Activated naive CD8-positive, alpha-beta T cell treated with anti-CD3 and anti-CD28 coated beads, Interleukin-2, amount 10 ng/mL, durations not matched to agents 7 days and 5 days (primary cell): ENCODE data around the gene FBN1. TPM values are rescaled to one million over a fixed set of nuclear protein-coding genes. Genes with fewer than 3 reads are reported as not detected.

ENCODE experiments used
- ATAC-seq: fragments of 150-1000 bp; cut with Tn5 transposase; one replicate; pipeline ENCODE4 v1.10.0; 2021; ENCODE audit warnings: low read depth, moderate library complexity
- POLR2A ChIA-PET: fragments of 350-600 bp; sonication (Branson Sonifier 250); formaldehyde crosslinking; loops from one replicate; lab custom pipeline; 2021; ENCODE audit warnings: antibody characterized with exemption; lab: Charles Lee
- DNase-seq: peaks from one replicate; pipeline ENCODE4 v3.0.0; 2021
- H3K27ac Mint-ChIP-seq: one replicate; pipeline ENCODE4 v1.8.0; 2022; ENCODE audit warnings: mild to moderate bottlenecking, mixed read lengths
- H3K27me3 Mint-ChIP-seq: one replicate; pipeline ENCODE4 v1.8.0; 2022; ENCODE audit warnings: mild to moderate bottlenecking, moderate library complexity, mixed read lengths
- H3K36me3 Mint-ChIP-seq: one replicate; pipeline ENCODE4 v1.8.0; 2021; ENCODE audit warnings: mild to moderate bottlenecking, mixed read lengths
- H3K4me1 Mint-ChIP-seq: one replicate; pipeline ENCODE4 v1.8.0; 2021; ENCODE audit warnings: mixed read lengths
- H3K4me3 Mint-ChIP-seq: one replicate; pipeline ENCODE4 v1.8.0; 2022; ENCODE audit warnings: mild to moderate bottlenecking, moderate library complexity, mixed read lengths
- H3K9me3 Mint-ChIP-seq: one replicate; pipeline ENCODE4 v1.8.0; 2021; ENCODE audit warnings: mixed read lengths
- total RNA-seq, 2 experiments: library from RNA; stranded (reverse); gene quantifications; one replicate each; pipeline ENCODE4 v1.2.3, GENCODE V29; 2021

Gene FBN1
- total RNA-seq, 2 experiments from 2014 or later: 0.43 to 0.75 TPM

DNA sequence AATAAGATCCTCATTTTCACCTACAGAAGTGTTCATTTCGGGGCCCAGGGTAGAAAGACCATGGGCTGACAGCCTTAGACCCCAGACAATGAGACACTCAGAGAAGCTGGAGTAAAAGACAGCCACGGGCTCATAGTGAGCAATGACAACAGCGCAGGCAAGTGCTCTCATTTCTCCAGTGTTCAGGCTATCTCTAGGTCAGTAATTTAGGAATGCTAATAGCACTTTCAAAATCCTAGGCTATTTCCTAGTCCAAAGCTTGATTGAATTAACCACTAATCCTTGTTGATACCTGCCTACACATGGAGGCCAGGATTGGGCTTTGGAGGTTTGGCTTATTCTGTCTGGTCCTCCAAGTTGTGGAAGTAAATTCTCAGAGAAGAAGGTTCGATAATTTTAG, 44.4 kb downstream of the FBN1 start:
- Mint-ChIP-seq H3K27me3 (peaks cover 3% of the 10 kb centered on the region), H3K4me1 (no peaks in the 10 kb centered on the region), H3K9me3 (no peaks in the 10 kb centered on the region), H3K4me3 (no peak overlapping the region), H3K36me3 (no peaks in the 10 kb centered on the region), H3K27ac (no peak overlapping the region)
- POLR2A ChIA-PET: no interaction called here
- no peak for DNase-seq
- ATAC-seq: no peak

DNA sequence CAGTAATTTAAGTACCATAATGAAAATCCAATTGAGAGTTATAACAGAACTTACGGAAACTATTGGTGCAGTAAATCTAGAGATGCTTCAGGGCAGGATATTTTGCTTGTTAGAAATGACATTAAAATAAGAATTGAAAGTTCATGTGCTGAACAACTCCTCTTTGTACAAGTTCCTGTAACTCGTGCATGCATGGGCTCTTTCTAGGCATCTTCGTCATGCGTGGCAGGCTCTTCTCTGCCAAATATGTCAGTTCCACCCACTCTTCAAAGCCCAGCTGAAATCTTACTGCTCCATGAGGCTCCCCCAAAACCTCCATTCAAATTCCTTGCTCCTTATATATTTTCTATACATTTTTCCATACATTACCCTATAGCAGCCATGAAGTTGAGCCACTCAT, 48.7 kb downstream of the FBN1 start:
- no peaks in the 10 kb centered on the region for H3K9me3 Mint-ChIP-seq
- ATAC-seq (no peak), DNase-seq (no peak)
- H3K27ac Mint-ChIP-seq: no peak overlapping the region
- POLR2A ChIA-PET: no interaction called here
- H3K36me3 Mint-ChIP-seq: no peaks in the 10 kb centered on the region
- H3K27me3 Mint-ChIP-seq: peaks cover 3% of the 10 kb centered on the region
- no peaks in the 10 kb centered on the region for H3K4me1 Mint-ChIP-seq
- no peak overlapping the region for H3K4me3 Mint-ChIP-seq

DNA sequence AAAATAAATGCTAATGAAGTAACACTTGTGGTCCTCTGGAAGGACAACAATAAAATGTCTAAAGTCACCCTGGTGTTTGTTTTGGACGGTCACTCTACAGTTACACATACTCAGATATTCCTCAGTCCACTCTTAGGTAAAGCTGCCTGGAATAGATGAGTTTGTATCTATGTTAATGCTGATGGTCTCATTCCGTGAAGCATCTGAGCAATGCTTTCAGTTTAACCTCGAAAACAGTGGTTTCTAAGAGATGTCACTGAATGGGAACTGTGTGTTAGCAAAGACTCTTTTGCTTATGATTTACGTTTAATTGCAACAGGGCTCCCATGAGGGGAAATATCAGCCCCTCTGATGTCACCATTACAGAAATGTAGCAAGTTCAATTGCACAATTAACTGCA, 49.1 kb downstream of the FBN1 start:
- no peak for DNase-seq
- Mint-ChIP-seq H3K4me1 (no peaks in the 10 kb centered on the region), H3K36me3 (no peaks in the 10 kb centered on the region), H3K27ac (no peak overlapping the region), H3K9me3 (no peaks in the 10 kb centered on the region), H3K27me3 (peaks cover 3% of the 10 kb centered on the region), H3K4me3 (no peak overlapping the region)
- no peak for ATAC-seq
- POLR2A ChIA-PET: no interaction called here

DNA sequence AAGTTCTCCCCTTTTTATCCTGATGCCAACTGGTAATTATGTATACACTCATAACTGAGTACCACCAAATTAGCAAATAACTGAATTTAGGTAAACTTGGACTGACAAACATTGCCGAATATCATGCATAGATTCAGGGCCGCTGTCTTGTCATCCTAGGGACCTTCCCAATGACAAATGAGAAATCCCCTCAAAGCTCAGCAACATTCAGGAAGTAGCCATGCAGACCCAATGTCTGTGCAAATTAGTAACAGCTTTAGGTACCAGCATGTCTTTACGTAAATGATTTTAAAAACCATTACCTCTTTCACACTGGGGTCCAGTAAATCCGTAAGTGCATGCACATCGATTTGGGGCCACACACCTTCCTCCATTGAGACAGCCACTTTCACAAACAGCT, 49.5 kb downstream of the FBN1 start:
- Mint-ChIP-seq H3K9me3 (no peaks in the 10 kb centered on the region), H3K36me3 (no peaks in the 10 kb centered on the region), H3K27ac (no peak overlapping the region), H3K4me1 (no peaks in the 10 kb centered on the region), H3K4me3 (no peak overlapping the region), H3K27me3 (peaks cover 3% of the 10 kb centered on the region)
- no peak for DNase-seq
- POLR2A ChIA-PET: no interaction called here
- no peak for ATAC-seq

DNA sequence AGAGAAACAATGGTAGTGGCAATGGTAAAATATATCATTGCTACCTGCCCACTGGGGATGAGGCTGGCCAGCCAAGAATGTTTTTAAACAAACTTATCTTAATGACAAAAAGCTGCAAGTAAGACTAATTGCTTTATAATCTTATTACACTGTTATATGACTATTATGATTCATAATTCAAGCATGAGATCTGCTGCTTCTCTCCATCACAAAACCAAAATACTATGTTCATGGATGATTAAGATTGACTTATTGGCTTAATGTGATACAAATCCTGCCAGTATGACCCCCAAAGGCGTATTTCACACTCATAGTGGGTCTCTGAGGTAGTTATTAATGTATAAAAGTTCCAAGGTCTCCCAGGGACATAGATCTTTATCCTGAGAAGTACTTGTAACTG, 52.6 kb downstream of the FBN1 start:
- POLR2A ChIA-PET: no interaction called here
- DNase-seq: no peak
- Mint-ChIP-seq H3K36me3 (no peaks in the 10 kb centered on the region), H3K27ac (no peak overlapping the region), H3K4me1 (no peaks in the 10 kb centered on the region), H3K9me3 (no peaks in the 10 kb centered on the region), H3K4me3 (no peak overlapping the region), H3K27me3 (peaks cover 3% of the 10 kb centered on the region)
- ATAC-seq: no peak

DNA sequence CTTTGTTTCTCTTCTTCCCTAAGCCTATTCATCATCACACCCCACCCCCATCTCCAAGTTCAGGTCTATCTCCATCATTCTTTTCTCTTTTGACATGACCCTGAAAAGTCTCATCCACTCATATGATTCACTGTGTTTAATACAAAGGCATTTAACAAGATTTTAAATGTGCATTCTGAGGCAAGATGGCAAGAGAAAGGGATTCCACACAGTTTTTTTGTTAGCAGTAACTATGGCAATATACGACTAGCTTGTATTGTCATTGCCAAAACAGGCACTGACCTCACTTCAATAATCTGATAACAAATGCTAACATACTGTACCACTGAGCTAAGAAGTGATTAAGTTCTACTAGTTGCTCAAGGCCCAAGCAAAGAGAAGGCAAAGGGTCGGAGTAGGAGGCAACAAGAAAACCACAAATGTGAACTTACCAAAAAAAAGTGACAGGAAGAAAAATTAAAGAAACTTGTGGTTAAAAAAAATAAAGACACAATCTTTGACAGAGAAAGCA, 53.2 kb downstream of the FBN1 start:
- POLR2A ChIA-PET: no interaction called here
- Mint-ChIP-seq H3K27ac (no peak overlapping the region), H3K4me3 (no peak overlapping the region), H3K27me3 (peaks cover 3% of the 10 kb centered on the region), H3K36me3 (no peaks in the 10 kb centered on the region), H3K4me1 (no peaks in the 10 kb centered on the region), H3K9me3 (no peaks in the 10 kb centered on the region)
- no peak for ATAC-seq
- no peak for DNase-seq

DNA sequence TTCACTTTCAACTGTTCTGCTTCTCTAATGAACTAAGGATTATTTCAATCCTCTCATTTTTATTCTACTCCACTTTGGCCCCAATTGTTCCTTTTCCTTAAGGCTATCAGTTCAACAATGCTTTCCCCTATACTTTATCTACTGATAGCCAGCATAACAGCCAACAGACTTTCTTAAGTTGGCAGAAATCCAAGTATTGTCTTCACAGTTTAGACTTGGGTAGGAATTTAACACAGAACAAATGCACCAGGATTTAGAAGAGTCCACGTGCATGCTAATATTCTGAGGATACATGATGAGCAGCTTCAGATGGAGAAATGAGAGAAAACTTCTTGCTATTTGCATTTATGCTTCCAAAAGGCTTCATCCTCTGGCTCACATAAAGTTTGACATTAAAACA, 54.8 kb downstream of the FBN1 start:
- Mint-ChIP-seq H3K9me3 (no peaks in the 10 kb centered on the region), H3K4me1 (no peaks in the 10 kb centered on the region), H3K4me3 (no peak overlapping the region), H3K27me3 (peaks cover 3% of the 10 kb centered on the region), H3K27ac (no peak overlapping the region), H3K36me3 (no peaks in the 10 kb centered on the region)
- no peak for ATAC-seq
- POLR2A ChIA-PET: no interaction called here
- DNase-seq: no peak

DNA sequence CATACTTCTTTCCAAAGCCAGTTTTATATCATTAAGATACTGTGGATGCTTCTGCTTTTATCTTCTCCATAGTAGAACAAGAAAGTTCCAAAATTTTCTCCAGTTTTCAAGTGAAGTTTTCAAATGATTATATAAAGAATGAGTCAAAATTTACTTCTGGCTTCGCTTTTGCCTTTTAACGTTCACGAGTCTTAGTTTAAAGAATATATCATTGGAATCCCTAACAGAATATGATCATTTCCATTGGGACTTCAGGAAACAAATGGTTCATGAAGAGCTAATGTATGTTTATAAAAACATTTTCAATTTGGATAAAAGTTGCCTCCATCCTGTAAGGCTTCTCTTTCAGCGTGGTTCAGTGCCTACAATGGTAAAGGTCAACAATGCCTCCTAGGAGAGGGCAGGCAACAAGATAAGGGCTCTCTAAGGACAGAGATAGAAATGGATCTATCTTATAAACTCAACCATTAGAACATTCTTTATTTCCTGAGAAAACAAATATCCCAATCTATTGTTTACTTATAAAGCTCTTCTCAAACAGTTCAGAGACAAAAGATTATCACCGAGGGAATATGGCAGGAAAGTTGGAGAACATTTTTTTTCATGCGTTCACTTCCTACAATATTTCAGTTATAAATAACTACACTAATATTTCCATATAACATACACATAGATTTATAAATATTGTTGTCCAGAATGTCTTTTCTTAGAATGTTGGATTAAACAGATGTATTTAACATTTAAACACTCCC, 60.5 kb downstream of the FBN1 start:
- no peaks in the 10 kb centered on the region for H3K4me1 Mint-ChIP-seq
- no peaks in the 10 kb centered on the region for H3K9me3 Mint-ChIP-seq
- H3K27ac Mint-ChIP-seq: no peak overlapping the region
- H3K27me3 Mint-ChIP-seq: peaks cover 4% of the 10 kb centered on the region
- H3K4me3 Mint-ChIP-seq: no peak overlapping the region
- DNase-seq (no peak), ATAC-seq (no peak)
- POLR2A ChIA-PET: no interaction called here
- H3K36me3 Mint-ChIP-seq: no peaks in the 10 kb centered on the region

DNA sequence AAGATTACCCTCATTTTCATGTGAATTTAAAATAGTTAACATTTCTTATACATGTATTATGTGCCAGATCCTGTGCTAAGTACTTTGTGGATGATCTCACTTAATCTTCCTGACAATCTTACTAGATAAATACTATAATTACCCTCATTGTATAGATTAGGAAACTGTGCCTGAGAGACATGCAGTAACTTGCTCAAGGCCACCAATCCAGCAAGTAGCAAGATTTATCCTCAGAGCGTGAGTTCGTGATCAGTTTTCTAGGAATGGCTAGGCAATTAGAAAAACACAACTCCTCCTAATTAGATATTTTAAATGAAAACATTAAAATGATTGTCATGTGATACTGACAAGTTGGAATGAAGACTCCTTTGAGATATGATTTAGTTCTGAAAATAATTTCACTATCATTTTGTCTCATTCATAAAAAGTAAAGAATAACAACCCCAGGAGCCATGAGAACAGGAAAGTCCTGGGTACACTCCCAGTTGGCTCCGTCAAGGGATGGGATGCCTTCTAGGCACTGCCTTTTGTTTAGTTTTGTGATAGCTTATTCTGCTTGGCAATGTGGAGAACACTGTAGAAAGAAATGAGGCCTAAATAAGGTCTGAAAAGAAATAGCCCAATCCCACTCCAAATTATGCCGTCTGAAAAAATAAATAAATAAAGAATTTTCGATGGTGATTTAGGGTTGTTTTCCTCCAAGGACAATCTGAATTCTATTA, 61.3 kb downstream of the FBN1 start:
- Mint-ChIP-seq H3K36me3 (no peaks in the 10 kb centered on the region), H3K9me3 (no peaks in the 10 kb centered on the region), H3K4me1 (no peaks in the 10 kb centered on the region), H3K27me3 (peaks cover 4% of the 10 kb centered on the region), H3K4me3 (no peak overlapping the region), H3K27ac (no peak overlapping the region)
- ATAC-seq: no peak
- DNase-seq: no peak
- POLR2A ChIA-PET: no interaction called here

DNA sequence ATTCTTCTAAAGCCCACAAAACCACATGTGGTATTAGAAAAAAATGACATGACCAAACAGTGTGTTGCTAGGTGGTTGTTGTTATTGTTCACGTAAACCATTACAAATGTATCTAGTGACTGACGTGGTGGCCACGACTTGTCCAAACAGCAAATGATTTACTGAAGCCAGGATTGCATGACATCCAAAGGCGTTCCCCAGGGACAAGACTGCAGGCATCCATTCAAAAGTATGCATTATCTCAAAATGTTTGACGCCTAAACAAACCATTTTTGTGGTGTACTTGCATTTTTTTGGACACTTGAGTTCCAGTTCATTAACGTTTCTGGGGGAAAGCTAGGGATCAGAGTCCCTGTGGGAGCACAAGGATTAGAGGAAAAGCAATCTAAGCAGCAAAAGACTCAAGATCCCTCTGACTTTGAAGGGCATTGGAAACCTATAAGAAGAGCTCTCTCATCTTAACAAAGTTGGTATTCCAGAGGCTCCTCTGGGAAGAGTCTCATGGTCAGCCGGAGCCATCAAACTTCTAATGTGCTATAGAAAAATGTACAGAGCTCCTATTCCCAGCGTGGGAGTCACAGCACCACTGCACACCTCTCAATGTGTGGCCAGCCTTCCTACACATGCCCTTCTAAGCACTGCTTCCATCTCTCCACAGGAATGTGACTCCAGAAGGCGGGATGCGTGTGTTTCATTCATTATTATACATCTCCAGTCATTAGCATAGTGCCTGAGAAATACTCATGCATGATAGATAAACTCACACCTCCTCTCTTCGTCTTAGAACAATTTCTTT, 62.9 kb downstream of the FBN1 start:
- Mint-ChIP-seq H3K4me3 (no peak overlapping the region), H3K36me3 (no peaks in the 10 kb centered on the region), H3K9me3 (no peaks in the 10 kb centered on the region), H3K27me3 (peaks cover 7% of the 10 kb centered on the region), H3K27ac (no peak overlapping the region), H3K4me1 (no peaks in the 10 kb centered on the region)
- DNase-seq (no peak), ATAC-seq (no peak)
- POLR2A ChIA-PET: no interaction called here

DNA sequence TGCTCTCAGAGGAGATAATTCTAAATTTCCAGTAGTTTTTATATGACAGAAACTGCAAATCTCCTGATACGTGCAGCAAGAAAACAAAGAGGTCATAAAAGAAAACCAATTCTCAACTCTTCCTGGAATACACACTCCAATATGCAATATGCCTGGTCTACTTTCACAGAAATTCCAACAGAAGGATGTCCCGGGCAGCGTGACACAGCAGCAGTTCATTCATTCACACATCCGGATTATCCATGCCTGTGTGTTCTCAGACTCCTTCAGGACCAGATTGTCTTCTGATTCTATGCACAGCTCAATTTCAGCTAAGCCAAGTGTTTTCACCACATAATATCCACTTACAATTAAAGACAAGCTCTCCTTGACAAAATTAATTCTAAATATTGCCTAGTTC, 64.3 kb downstream of the FBN1 start:
- no peak overlapping the region for H3K4me3 Mint-ChIP-seq
- ATAC-seq: no peak
- H3K27me3 Mint-ChIP-seq: peaks cover 7% of the 10 kb centered on the region
- no peak overlapping the region for H3K27ac Mint-ChIP-seq
- H3K4me1 Mint-ChIP-seq: no peaks in the 10 kb centered on the region
- POLR2A ChIA-PET: no interaction called here
- H3K9me3 Mint-ChIP-seq: no peaks in the 10 kb centered on the region
- H3K36me3 Mint-ChIP-seq: no peaks in the 10 kb centered on the region
- no peak for DNase-seq

DNA sequence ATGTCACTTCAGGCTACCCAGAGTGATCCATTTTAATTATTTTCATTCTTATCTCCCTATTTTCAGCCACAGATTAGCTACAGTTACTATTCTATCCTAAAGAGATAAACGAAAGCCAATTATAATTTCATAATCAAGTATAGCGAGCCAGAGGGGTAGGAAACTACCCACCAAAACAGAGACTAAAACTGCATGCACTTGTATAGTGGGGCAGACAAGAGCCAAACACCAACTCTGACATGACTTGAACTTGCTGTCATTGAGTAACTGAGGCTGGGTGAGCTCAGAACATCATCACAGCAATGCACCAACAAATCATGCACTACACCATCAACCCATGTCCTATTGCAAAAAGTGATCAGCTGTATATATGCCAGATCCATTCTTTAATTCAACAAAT, 64.8 kb downstream of the FBN1 start:
- POLR2A ChIA-PET: no interaction called here
- H3K9me3 Mint-ChIP-seq: no peaks in the 10 kb centered on the region
- H3K4me3 Mint-ChIP-seq: no peak overlapping the region
- H3K27ac Mint-ChIP-seq: no peak overlapping the region
- no peaks in the 10 kb centered on the region for H3K36me3 Mint-ChIP-seq
- H3K27me3 Mint-ChIP-seq: peaks cover 7% of the 10 kb centered on the region
- ATAC-seq (no peak), DNase-seq (no peak)
- no peaks in the 10 kb centered on the region for H3K4me1 Mint-ChIP-seq

DNA sequence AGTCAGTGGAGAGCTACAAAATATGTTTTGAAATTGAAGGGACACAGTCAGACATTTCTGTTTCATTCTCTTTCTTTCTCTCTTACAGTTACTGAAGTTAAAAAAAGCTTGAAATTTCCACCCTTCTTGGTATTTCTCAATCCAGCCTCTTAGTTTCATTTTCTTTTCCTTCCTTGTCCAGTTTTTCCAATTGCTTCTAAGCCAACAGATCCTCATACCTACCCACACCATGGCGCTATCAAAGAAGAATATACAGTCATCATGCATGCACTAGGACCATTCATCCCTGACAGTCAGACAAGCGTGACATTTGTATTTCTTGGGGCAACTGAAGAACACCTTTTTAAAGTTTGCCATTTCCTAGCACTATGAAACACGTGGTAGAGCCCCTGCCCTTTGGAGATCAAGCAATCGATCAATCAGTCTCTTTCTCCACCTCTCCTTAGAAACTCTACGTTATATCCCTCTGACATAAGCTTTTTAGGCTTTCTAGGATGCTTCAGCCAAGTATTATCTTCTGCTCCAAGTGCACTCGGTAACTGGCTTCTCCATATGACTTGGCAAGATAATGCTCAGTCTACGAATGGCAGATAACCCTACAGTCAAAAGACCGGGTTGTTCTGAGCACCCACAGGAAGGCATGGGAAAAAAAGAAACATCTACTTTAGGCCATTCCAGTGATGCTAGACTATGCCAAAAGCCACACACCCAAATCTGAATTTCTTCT, 65.4 kb downstream of the FBN1 start:
- no peak overlapping the region for H3K4me3 Mint-ChIP-seq
- H3K4me1 Mint-ChIP-seq: no peaks in the 10 kb centered on the region
- H3K36me3 Mint-ChIP-seq: no peaks in the 10 kb centered on the region
- DNase-seq: no peak
- H3K27me3 Mint-ChIP-seq: peaks cover 7% of the 10 kb centered on the region
- no peak for ATAC-seq
- no peak overlapping the region for H3K27ac Mint-ChIP-seq
- no peaks in the 10 kb centered on the region for H3K9me3 Mint-ChIP-seq
- POLR2A ChIA-PET: no interaction called here
